HG03045 (cell line): Measurements from ENCODE around the gene IFNAR1.

Experiments
- ATAC-seq: cut with Tn5 transposase; IDR thresholded peaks from one replicate; pipeline ENCODE4 v1.9.1; 2021; ENCODE audit warnings: mild to moderate bottlenecking, moderate library complexity; ENCODE audit not compliant: unreplicated experiment

IFNAR1 gene

DNA sequence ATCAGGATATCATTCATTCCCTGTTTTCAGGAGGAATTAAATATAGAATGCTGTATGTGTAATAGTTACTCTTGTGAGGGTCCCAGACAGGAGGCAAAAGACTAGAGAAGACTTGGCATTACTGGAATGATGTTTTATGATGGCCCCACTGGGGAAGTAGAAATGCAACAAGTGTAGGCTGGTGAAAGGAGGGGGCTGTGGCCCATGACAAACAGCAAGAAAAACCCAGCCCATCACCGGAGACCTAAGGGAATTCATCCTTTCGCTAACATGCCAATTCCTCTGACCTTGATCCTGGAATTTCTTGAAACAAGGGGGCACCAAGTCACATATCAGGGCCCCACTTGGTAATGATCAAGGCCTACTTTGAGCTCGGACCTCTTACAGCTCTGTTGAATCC is 72.9 kb downstream of the IFNAR1 start:
- no peak for ATAC-seq

DNA sequence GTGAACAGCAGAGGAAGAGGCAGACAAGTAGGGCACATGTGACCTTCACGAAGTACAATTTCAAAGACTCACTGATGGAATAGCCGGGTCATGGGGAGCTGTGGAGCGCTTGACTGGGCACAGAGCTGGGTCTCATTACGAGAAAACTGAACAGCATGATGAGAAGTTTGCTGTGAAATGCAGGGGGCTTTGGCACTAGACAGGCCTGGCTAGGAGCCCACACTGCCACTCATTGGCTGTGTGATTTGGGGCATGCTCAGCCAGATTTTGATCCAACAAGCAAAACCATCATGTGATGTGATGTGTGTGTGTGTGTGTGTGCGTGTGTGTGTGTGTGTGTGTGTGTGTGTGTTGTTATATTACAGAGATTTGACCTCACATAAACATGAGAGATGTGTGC is 73.6 kb downstream of the IFNAR1 start:
- no peak for ATAC-seq

DNA sequence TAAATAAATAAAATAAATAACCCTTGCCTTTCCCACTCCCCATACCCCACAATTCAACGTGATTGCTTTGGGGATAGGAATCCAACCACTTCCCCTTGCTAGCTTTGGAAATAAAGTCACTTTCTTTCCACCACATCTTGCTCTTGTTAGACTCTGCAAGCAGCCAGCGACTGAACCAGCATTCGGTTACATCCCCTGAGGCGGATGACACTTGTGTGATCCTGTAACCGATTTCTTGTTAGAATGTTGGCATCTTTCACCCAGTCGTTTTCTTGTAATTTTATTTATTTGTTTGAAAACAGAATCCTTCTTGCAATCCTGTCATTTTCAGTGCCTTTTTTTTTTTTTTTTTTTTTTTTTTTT is 76.8 kb downstream of the IFNAR1 start:
- no peak for ATAC-seq

DNA sequence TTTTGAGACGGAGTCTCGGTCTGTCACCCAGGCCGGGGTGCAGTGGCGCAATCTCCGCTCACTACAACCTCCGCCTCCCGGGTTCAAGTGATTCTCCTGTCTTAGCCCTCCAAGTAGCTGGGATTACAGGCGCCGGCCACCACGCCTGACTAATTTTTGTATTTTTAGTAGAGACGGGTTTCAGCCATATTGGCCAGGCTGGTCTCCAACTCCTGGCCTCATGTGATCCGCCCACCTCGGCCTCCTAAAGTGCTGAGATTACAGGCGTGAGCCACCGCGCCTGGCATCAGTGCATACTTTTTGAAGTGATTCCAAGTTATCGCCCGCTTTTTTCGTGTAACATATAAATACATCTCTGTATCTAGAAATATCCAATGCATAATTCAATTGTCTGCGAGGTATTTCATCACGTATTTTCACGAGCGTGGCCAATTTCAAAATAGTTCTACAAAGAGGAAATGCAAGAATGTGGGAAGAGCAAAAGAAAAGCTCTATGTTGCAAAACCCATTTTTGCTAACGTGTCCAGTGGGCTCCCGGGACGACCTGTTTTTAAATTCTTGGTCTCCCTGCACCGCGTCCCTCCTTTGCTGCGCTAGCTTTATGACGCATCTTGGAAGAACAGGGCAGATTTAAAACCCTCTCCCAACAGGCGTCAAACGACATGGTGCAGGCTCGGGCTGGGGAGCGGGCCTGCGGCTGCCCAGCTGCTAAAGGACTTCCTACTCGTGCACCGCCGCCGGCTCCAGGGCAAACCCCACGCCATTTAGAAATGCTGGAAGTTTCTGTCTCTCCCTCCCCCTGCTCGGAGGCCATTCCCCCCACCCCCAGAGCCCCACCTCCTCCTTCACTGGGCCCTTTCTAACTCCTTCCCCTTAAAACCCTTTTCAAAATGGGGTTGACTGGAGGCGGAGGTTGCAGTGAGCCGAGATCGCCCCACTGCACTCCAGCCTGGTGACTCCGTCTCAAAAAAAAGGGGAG is 77.5 kb downstream of the IFNAR1 start:
- no peak for ATAC-seq

DNA sequence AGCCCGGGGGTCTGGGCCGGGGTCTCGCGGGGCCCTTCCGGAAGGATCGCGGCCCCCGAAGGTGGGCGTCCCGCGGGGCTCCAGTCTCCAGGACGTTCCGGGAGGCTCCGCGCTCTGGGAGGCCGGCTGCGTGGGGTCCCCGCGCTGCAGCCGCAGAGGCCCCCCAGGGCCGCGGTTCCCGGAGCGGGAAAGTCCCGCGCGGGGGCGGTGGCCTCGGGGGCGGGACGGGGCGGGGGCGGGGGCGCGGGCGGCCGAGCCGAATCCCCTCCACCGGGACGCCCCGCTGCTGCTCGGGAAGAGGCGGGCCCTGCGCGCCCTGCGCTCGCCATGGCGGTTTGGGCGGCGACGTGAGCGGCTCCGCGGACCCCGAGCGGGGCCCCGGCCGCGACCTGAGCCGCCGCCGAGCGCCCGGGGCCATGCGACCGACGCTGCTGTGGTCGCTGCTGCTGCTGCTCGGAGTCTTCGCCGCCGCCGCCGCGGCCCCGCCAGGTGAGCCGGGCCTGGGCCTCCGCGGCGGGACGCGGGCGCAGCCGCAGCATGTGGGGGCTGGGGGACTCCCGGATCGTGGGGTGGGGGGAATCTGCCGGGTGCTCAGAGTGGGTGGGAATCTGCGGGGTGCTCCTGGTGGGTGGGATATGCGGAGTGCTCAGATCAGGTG is 78.5 kb downstream of the IFNAR1 start, which contains the start of gene IFNGR2:
Gene IFNGR2, plus strand, starts transcription at position 286 of the 658 bp plus-strand sequence. Its CDS starts 131 bp downstream, at position 417.
- ATAC-seq: peak; percentile 53

DNA sequence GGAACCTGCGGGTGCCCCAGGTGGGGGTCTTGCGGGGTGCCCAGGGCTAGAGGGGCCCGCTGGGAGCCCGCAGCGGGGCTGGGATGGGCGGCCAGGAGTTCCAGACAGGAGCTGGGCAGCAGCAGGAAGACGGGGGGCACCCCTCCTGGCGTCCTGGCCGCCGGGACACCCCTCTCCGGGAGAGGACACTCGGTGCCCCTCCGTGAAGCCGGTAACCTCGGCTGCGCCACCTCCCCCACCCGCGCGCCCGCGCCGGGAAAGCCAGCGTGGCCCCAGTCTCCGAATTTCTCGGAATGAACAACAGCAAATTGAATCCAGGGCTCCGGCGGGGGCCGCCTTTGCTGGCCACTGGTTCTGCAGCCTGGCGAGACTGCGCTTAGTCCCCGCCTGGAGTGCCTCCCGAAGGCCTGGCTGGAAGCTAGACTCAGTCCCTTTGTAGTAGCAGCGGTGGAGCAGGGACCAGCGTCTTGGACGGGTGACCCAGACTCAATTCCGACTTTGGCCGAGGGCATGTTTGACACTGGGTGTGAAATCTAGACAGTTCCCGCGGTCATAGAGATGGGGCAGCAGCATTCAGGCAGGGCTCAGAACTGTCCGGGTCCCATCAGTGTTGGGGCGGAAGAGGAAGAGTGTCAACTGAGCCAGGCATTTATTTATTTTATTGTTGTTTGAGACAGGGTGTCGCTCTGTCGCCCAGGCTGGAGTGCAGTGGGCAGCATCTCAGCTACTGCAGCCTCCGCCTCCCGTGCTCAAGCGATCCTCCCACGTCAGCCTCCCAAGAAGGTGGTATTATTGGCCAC is 79.2 kb downstream of the IFNAR1 start:
- peak; percentile 28 for ATAC-seq

DNA sequence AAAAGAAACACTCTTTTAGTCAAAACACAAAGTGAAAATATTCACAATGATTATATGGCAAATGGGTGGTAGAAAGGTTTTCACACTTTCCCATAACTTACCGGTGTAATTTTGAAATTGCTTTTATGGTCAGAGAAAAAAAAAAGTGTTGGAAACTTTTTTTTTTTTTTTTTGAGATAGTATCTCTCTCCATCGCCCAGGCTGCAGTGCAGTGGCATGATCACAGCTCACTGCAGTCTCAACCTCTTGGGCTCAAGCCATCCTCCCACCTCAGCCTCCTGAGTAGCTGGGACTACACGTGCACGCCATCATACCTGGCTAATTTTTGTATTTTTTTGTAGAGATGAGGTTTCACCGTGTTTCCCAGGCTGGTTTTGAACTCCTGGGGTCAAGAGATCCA is 81.7 kb downstream of the IFNAR1 start:
- no peak for ATAC-seq
